ENCODE results near the gene GLCE.

The GLCE gene

GRCh38 chr15:69128667-69129311 is 31.6 kb upstream of the GLCE start:
- no peak overlapping the region for H3K4me3 ChIP-seq (ENCODE audit: low read length)
- TF ChIP-seq ZNF274 (IDR thresholded peaks at IDR 0.05; ENCODE audit: low read depth, low read length) = no peak

- TF ChIP-seq ZNF274 (IDR thresholded peaks at IDR 0.05; ENCODE audit: low read depth, low read length) = no peak
Measured at GRCh38 chr15:69131362-69132220, 28.8 kb upstream of the GLCE start.

GRCh38 chr15:69132430-69132829 is 28.0 kb upstream of the GLCE start:
- no peak for TF ChIP-seq ZNF274 (IDR thresholded peaks at IDR 0.05; ENCODE audit: low read depth, low read length)

More at GRCh38 chr15:69131362-69132220, 28.8 kb upstream of the GLCE start:
- no peak overlapping the region for H3K4me3 ChIP-seq (ENCODE audit: low read length)

GRCh38 chr15:69132977-69133861 is 27.2 kb upstream of the GLCE start:
- no peak for TF ChIP-seq ZNF274 (IDR thresholded peaks at IDR 0.05; ENCODE audit: low read depth, low read length)
- H3K4me3 ChIP-seq (ENCODE audit: low read length) = no peak overlapping the region

More at GRCh38 chr15:69132430-69132829, 28.0 kb upstream of the GLCE start:
- H3K4me3 ChIP-seq (ENCODE audit: low read length) = no peak overlapping the region

GRCh38 chr15:69133862-69134519 is 26.4 kb upstream of the GLCE start:
- H3K4me3 ChIP-seq (ENCODE audit: low read length) = no peak overlapping the region
- no peak for TF ChIP-seq ZNF274 (IDR thresholded peaks at IDR 0.05; ENCODE audit: low read depth, low read length)

GRCh38 chr15:69134791-69135190 is 25.6 kb upstream of the GLCE start:
- H3K4me3 ChIP-seq (ENCODE audit: low read length) = no peak overlapping the region
- TF ChIP-seq ZNF274 (IDR thresholded peaks at IDR 0.05; ENCODE audit: low read depth, low read length) = no peak

- no peak for TF ChIP-seq ZNF274 (IDR thresholded peaks at IDR 0.05; ENCODE audit: low read depth, low read length)
- H3K4me3 ChIP-seq (ENCODE audit: low read length) = no peak overlapping the region
Measured at GRCh38 chr15:69135499-69135898, 24.9 kb upstream of the GLCE start.

- H3K4me3 ChIP-seq (ENCODE audit: low read length) = no peak overlapping the region
- no peak for TF ChIP-seq ZNF274 (IDR thresholded peaks at IDR 0.05; ENCODE audit: low read depth, low read length)
Measured at GRCh38 chr15:69138963-69139362, 21.5 kb upstream of the GLCE start.

GRCh38 chr15:69140306-69140705 is 20.1 kb upstream of the GLCE start:
- no peak overlapping the region for H3K4me3 ChIP-seq (ENCODE audit: low read length)
- TF ChIP-seq ZNF274 (IDR thresholded peaks at IDR 0.05; ENCODE audit: low read depth, low read length) = no peak

- no peak for TF ChIP-seq ZNF274 (IDR thresholded peaks at IDR 0.05; ENCODE audit: low read depth, low read length)
- no peak overlapping the region for H3K4me3 ChIP-seq (ENCODE audit: low read length)
Measured at GRCh38 chr15:69141286-69141701, 19.1 kb upstream of the GLCE start.

- no peak overlapping the region for H3K4me3 ChIP-seq (ENCODE audit: low read length)
- TF ChIP-seq ZNF274 (IDR thresholded peaks at IDR 0.05; ENCODE audit: low read depth, low read length) = no peak
Measured at GRCh38 chr15:69141833-69142232, 18.6 kb upstream of the GLCE start.

- no peak for TF ChIP-seq ZNF274 (IDR thresholded peaks at IDR 0.05; ENCODE audit: low read depth, low read length)
- H3K4me3 ChIP-seq (ENCODE audit: low read length) = no peak overlapping the region
Measured at GRCh38 chr15:69143756-69144436, 16.5 kb upstream of the GLCE start.

GRCh38 chr15:69144530-69144929 is 15.9 kb upstream of the GLCE start:
- H3K4me3 ChIP-seq (ENCODE audit: low read length) = no peak overlapping the region
- TF ChIP-seq ZNF274 (IDR thresholded peaks at IDR 0.05; ENCODE audit: low read depth, low read length) = no peak
